GM12878 (cell line): ENCODE results near the gene TXNDC9. TPM values are rescaled to one million over a fixed set of nuclear protein-coding genes. Genes with fewer than 3 reads are reported as not detected.

Source experiments
- CHD2 ChIP-seq: IDR thresholded peaks from 2 replicates; pipeline ENCODE4 v1.6.1; 2011; ENCODE audit warnings: low read depth, low read length, improper control_type of control experiment, borderline replicate concordance
- IRF4 ChIP-seq: IDR thresholded peaks from 2 replicates; pipeline ENCODE4 v1.6.1; 2011; ENCODE audit warnings: low read depth, low read length
- MAX ChIP-seq: IDR thresholded peaks from 2 replicates; pipeline ENCODE4 v1.6.1; 2012; ENCODE audit warnings: low read depth, low read length, improper control_type of control experiment
- RCOR1 ChIP-seq: conservative IDR thresholded peaks from 2 replicates; pipeline ENCODE4 v1.6.1; 2012; ENCODE audit warnings: low read depth, low read length, improper control_type of control experiment
- RFX5 ChIP-seq: IDR thresholded peaks from 2 replicates; pipeline ENCODE4 v1.6.1; 2011; ENCODE audit warnings: low read depth, low read length, improper control_type of control experiment
- YBX1 ChIP-seq: fragments of 450-650 bp; IDR thresholded peaks from 2 replicates; pipeline ENCODE4 v1.6.1; 2016; ENCODE audit warnings: antibody characterized with exemption
- ZBTB33 ChIP-seq: fragments of 450-650 bp; IDR thresholded peaks from 2 replicates; pipeline ENCODE4 v1.6.1; 2017; ENCODE audit warnings: mild to moderate bottlenecking
- ZBTB4 ChIP-seq: fragments of 450-650 bp; formaldehyde crosslinking; IDR thresholded peaks from 2 replicates; pipeline ENCODE4 v1.4.0; 2022; ENCODE audit warnings: mild to moderate bottlenecking, moderate library complexity
- polyA plus RNA-seq, 11 experiments: library from polyadenylated mRNA; depleted of rRNA in 4 of 11; unstranded in 6 of 11; stranded (reverse) in 5 of 11; fragments of >200 nt; fragmentation: Nextera tagmentation in 4 of 11; fragmentation: Illumina TruSeq in 1 of 11; extraction: Ambion mirVana in 4 of 11; extraction: Trizol in 1 of 11; gene quantifications; 1 replicate in 1 of 11; 2 replicates in 10 of 11; pipeline versions ENCODE4 v1.2.1 to v1.2.3, GENCODE V29; 2011 to 2016; ENCODE audit warnings: inconsistent platforms in 2 of 11, missing spikeins in 2 of 11, low read depth in 1 of 11
- total RNA-seq, 4 experiments: library from RNA; depleted of rRNA in 3 of 4; stranded (reverse); fragments of >200 nt in 3 of 4; fragmentation: Illumina TruSeq in 1 of 4; extraction: Trizol in 1 of 4; gene quantifications; 2 replicates each; pipeline versions ENCODE4 v1.2.1 to v1.2.3, GENCODE V29; 2013 to 2021

Gene TXNDC9
- total and polyA plus RNA-seq, 10 of the 15 experiments (the other 5 are each of a cell fraction or from before 2014, with no cell fraction given) = 27.0 to 170 (median 50.9) TPM

- TF ChIP-seq ZBTB4 (CRISPR knock-in tag) (no peak), IRF4 (no peak), RFX5 (no peak), RCOR1 (no peak), MAX (no peak), ZBTB33 (no peak), YBX1 (no peak), CHD2 (no peak)
These were observed 46.0 kb upstream of the TXNDC9 start (continued) for GRCh38 chr2:99382143-99382542.
